ENCODE results near the gene FERD3L. TPM values are rescaled to one million over a fixed set of nuclear protein-coding genes. Genes with fewer than 3 reads are reported as not detected.

Gene FERD3L
- total and polyA plus RNA-seq, 2 experiments from 2014 or later, result not detected

- H3K4me1 ChIP-seq (ENCODE audit: insufficient read depth), result peaks cover 41% of the 10 kb centered on the region
- Mint-ChIP-seq H3K4me3 (no peak overlapping the region), H3K9me3 (no peaks in the 10 kb centered on the region), H3K36me3 (ENCODE audit: low read depth) (no peaks in the 10 kb centered on the region), H3K4me1 (peaks cover 45% of the 10 kb centered on the region), H3K27ac (no peak overlapping the region), H3K27me3 (ENCODE audit: insufficient read depth, low read depth, poor library complexity) (peaks cover 9% of the 10 kb centered on the region)
- no peaks in the 10 kb centered on the region for H3K36me3 ChIP-seq (ENCODE audit: insufficient read depth)
- H3K27me3 ChIP-seq (ENCODE audit: insufficient read depth), result peaks cover 14% of the 10 kb centered on the region
- ATAC-seq (no peak), DNase-seq (ENCODE audit: low spot score) (no peak)
- TF ChIP-seq CTCF (conservative IDR thresholded peaks at IDR 0.05; ENCODE audit: low read depth in 2 of 2) (no peak), CREB1 (CRISPR knock-in tag; IDR thresholded peaks at IDR 0.05; ENCODE audit: low read depth) (no peak), REST (IDR thresholded peaks at IDR 0.05; ENCODE audit: unreplicated experiment) (no peak), ZNF114 (CRISPR knock-in tag; IDR thresholded peaks at IDR 0.05) (no peak), STAT1 (IDR thresholded peaks at IDR 0.05; ENCODE audit: unreplicated experiment) (no peak), ZNF462 (CRISPR knock-in tag; IDR thresholded peaks at IDR 0.05) (no peak), NANOG (IDR thresholded peaks at IDR 0.05; ENCODE audit: borderline replicate concordance) (no peak)
- H2AFZ ChIP-seq, result no peak overlapping the region
- H3K27ac ChIP-seq (ENCODE audit: low read depth), result no peak overlapping the region
- H4K20me1 ChIP-seq (replicated peaks; ENCODE audit: insufficient read depth), result no peaks in the 10 kb centered on the region
- no peaks in the 10 kb centered on the region for H3K9me2 ChIP-seq (ENCODE audit: insufficient read depth)
- no peak overlapping the region for H3K4me3 ChIP-seq
- H3K4me2 ChIP-seq, result no peak overlapping the region
- H3F3A ChIP-seq (replicated peaks; ENCODE audit: low read depth), result no peaks in the 10 kb centered on the region
- H3K79me2 ChIP-seq (replicated peaks; ENCODE audit: insufficient read depth), result no peaks in the 10 kb centered on the region
These were observed 47.8 kb downstream of the FERD3L start for GRCh38 chr7:19097165-19098055.
